Upper lobe of right lung (tissue), 1 donor: ENCODE measurements around the gene APOA5. TPM values are rescaled to one million over a fixed set of nuclear protein-coding genes. Genes with fewer than 3 reads are reported as not detected.
"Not testable (repeated sequence)": the region's sequence is repeated elsewhere in the genome, so short reads cannot be mapped to it uniquely, and the experiment has no call there.

Experiments used
- ATAC-seq: fragments of 200-7000 bp; cut with Tn5 transposase; one replicate; pipeline ENCODE4 v1.9.1; 2020; ENCODE audit warnings: mild to moderate bottlenecking, moderate library complexity
- DNase-seq: peaks from one replicate; pipeline ENCODE4 v3.0.0-alpha.2; 2020
- H3K27ac ChIP-seq: fragments of 200-600 bp; one replicate; pipeline ENCODE4 v1.8.0; 2022
- H3K27me3 ChIP-seq: fragments of 200-600 bp; one replicate; pipeline ENCODE4 v1.8.0; 2022; ENCODE audit warnings: mild to moderate bottlenecking
- H3K36me3 ChIP-seq: fragments of 200-600 bp; one replicate; pipeline ENCODE4 v1.8.0; 2022
- H3K4me1 ChIP-seq: fragments of 200-600 bp; one replicate; pipeline ENCODE4 v1.8.0; 2022
- H3K4me3 ChIP-seq: fragments of 200-600 bp; one replicate; pipeline ENCODE4 v1.8.0; 2022; ENCODE audit warnings: mild to moderate bottlenecking
- H3K9me3 ChIP-seq: fragments of 200-600 bp; one replicate; pipeline ENCODE4 v1.8.0; 2022
- CTCF ChIP-seq: fragments of 200-600 bp; IDR thresholded peaks from one replicate; pipeline ENCODE4 v1.8.0; 2022; ENCODE audit warnings: antibody characterized with exemption
- intact Hi-C: fragments of 100-400 bp; cut with DNase I; formaldehyde crosslinking; loops from one replicate; pipeline ENCODE4 v1.11.0; 2022
- total RNA-seq: library from RNA; stranded (reverse); fragmentation: NEBNext Ultra II Directional; extraction: Animal tissue kit (Norgen Biotek cat#: 25700); gene quantifications from one replicate; pipeline ENCODE4 v1.2.1, GENCODE V29; 2021
- donor health status: DM: no; HTN: yes; CAD: no; lungs with severe emphysema.

APOA5 gene
- total RNA-seq, 1 donor from 2014 or later = not detected

DNA sequence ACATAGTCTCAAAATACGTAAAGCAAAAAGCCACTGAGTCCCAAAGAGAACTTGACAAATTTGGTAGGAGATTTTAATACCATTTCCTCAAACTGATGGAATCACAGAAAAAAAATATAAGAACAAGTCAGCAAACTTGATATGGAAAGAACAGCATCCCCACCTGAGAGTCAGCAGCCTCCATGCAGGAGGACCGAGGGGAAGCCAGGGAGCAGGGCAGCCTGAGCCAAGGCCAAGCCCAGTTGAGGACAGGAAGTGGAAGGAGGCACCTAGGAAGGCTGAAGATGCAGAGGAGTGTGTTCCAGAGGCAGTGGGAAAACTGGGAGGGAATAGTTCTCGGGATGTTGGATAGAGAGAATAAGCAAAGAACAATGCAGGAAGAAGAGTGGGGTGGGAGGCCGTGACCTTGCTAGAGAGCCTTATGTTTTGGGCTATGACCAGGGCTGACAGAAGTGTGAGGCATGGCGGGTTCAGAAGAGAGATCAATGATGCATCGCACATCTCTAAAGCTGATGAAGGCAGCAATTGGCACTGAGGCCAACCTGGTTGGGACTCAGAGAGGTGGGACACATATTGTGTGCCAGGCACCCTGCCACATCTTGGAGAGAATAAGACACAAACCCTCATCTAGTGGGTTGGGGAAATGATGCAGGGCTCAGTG is 16.1 kb upstream of the APOA5 start:
- Histone ChIP-seq H3K4me3 (no peak overlapping the region), H3K36me3 (no peaks in the 10 kb centered on the region), H3K4me1 (no peaks in the 10 kb centered on the region), H3K9me3 (no peaks in the 10 kb centered on the region), H3K27ac (peak overlapping the region; percentile 77), H3K27me3 (no peaks in the 10 kb centered on the region)
- intact Hi-C loops = no loop called here
- DNase-seq = no peak
- no peak for ATAC-seq
- TF ChIP-seq CTCF = no peak

- ATAC-seq (no peak), DNase-seq (no peak)
- H3K27me3 ChIP-seq = no peaks in the 10 kb centered on the region
- H3K9me3 ChIP-seq = no peaks in the 10 kb centered on the region
- intact Hi-C loops = no loop called here
- no peak overlapping the region for H3K4me3 ChIP-seq
- TF ChIP-seq CTCF = no peak
- no peaks in the 10 kb centered on the region for H3K4me1 ChIP-seq
- H3K27ac ChIP-seq = no peak overlapping the region
- H3K36me3 ChIP-seq = no peaks in the 10 kb centered on the region
Measured at GRCh38 chr11:116804001-116804400, 12.3 kb upstream of the APOA5 start.

GRCh38 chr11:116801662-116802061 is 10.0 kb upstream of the APOA5 start:
- H3K27ac ChIP-seq, intact Hi-C loops, H3K36me3 ChIP-seq, ATAC-seq, H3K27me3 ChIP-seq, DNase-seq, H3K4me3 ChIP-seq, H3K4me1 ChIP-seq, H3K9me3 ChIP-seq: not testable (repeated sequence)

DNA sequence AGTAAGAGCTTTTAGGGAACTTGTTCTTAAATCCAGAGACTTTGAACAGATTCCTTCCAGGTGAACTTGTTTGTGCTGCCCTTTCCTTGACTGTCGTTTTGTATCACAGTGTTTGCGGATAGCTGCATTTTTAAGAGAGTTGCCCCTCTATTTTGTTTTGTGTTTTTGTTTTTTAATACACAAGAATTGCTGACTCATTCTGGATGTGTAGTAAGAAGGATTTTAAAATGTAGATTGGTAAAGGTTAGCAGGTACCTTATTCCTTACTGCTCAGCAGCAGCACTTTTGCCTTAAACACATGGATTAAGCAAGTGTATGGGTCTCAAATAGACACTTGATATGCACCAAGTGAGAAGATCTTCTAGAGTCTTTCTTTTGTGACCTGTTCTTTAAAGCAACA is 8.9 kb upstream of the APOA5 start:
- TF ChIP-seq CTCF = no peak
- intact Hi-C loops = no loop called here
- Histone ChIP-seq H3K4me1 (no peaks in the 10 kb centered on the region), H3K27ac (no peak overlapping the region), H3K9me3 (no peaks in the 10 kb centered on the region), H3K4me3 (no peak overlapping the region), H3K36me3 (no peaks in the 10 kb centered on the region), H3K27me3 (no peaks in the 10 kb centered on the region)
- ATAC-seq (no peak), DNase-seq (no peak)

GRCh38 chr11:116798368-116798767 is 6.7 kb upstream of the APOA5 start:
- Histone ChIP-seq H3K4me1 (no peaks in the 10 kb centered on the region), H3K27me3 (no peaks in the 10 kb centered on the region), H3K9me3 (no peaks in the 10 kb centered on the region), H3K27ac (no peak overlapping the region), H3K36me3 (no peaks in the 10 kb centered on the region), H3K4me3 (no peak overlapping the region)
- ATAC-seq (no peak), DNase-seq (no peak)
- intact Hi-C loops = no loop called here
- no peak for TF ChIP-seq CTCF

GRCh38 chr11:116797816-116798215 is 6.1 kb upstream of the APOA5 start:
- no peaks in the 10 kb centered on the region for H3K4me1 ChIP-seq
- DNase-seq (no peak), ATAC-seq (no peak)
- H3K27me3 ChIP-seq = no peaks in the 10 kb centered on the region
- no peaks in the 10 kb centered on the region for H3K9me3 ChIP-seq
- no peak overlapping the region for H3K27ac ChIP-seq
- H3K36me3 ChIP-seq = no peaks in the 10 kb centered on the region
- no peak for TF ChIP-seq CTCF
- no peak overlapping the region for H3K4me3 ChIP-seq
- intact Hi-C loops = no loop called here
